ENCODE results near the gene RERG.

The RERG gene

GRCh38 chr12:15216036-15216889 is 5.0 kb downstream of the RERG start:
- no peak for DNase-seq

- no peak for DNase-seq
Measured at GRCh38 chr12:15214851-15215601, 6.2 kb downstream of the RERG start.

- DNase-seq: no peak
Measured at GRCh38 chr12:15212930-15213329, 8.3 kb downstream of the RERG start.

GRCh38 chr12:15209782-15210181 is 11.4 kb downstream of the RERG start:
- no peak for DNase-seq

- no peak for DNase-seq
Measured at GRCh38 chr12:15208871-15209656, 12.2 kb downstream of the RERG start.

GRCh38 chr12:15208140-15208539 is 13.1 kb downstream of the RERG start:
- no peak for DNase-seq

- DNase-seq: no peak
Measured at GRCh38 chr12:15206831-15207389, 14.3 kb downstream of the RERG start.

GRCh38 chr12:15206338-15206737 is 14.9 kb downstream of the RERG start:
- no peak for DNase-seq

GRCh38 chr12:15205341-15206010 is 15.7 kb downstream of the RERG start:
- DNase-seq: no peak

GRCh38 chr12:15201456-15201855 is 19.8 kb downstream of the RERG start:
- no peak for DNase-seq

- no peak for DNase-seq
Measured at GRCh38 chr12:15201056-15201455, 20.2 kb downstream of the RERG start.

GRCh38 chr12:15200641-15201040 is 20.6 kb downstream of the RERG start:
- DNase-seq: no peak

GRCh38 chr12:15199930-15200329 is 21.3 kb downstream of the RERG start:
- no peak for DNase-seq

GRCh38 chr12:15196678-15197505 is 24.3 kb downstream of the RERG start:
- DNase-seq: no peak

GRCh38 chr12:15196221-15196620 is 25.0 kb downstream of the RERG start:
- DNase-seq: no peak

- DNase-seq: no peak
Measured at GRCh38 chr12:15194456-15195368, 26.5 kb downstream of the RERG start.

- DNase-seq: no peak
Measured at GRCh38 chr12:15193946-15194345, 27.3 kb downstream of the RERG start.

- no peak for DNase-seq
Measured at GRCh38 chr12:15192720-15193119, 28.5 kb downstream of the RERG start.

GRCh38 chr12:15188127-15188526 is 33.1 kb downstream of the RERG start:
- no peak for DNase-seq

GRCh38 chr12:15186597-15186996 is 34.6 kb downstream of the RERG start:
- DNase-seq: no peak
